Hippocampal formation (tissue), 2 donors: ENCODE measurements around the gene RABL6.
"Not testable (repeated sequence)": the region's sequence is repeated elsewhere in the genome, so short reads cannot be mapped to it uniquely, and the experiment has no call there.

ENCODE experiments used
- DNase-seq, 2 donors: peaks; one replicate each; lab custom pipeline; 2025; lab: John Stamatoyannopoulos, UW

Gene RABL6

GRCh38 chr9:136807281-136808074 is at the start of gene RABL6:
Gene RABL6 (plus strand): TSS chr9:136807948. CDS start chr9:136808197, 249 bp downstream.
- peak; percentile 46 to 74 for DNase-seq

GRCh38 chr9:136759001-136759400 is 48.7 kb upstream of the RABL6 start:
- no peak for DNase-seq

- no peak for DNase-seq
Observed at GRCh38 chr9:136759436-136760325, 48.1 kb upstream of the RABL6 start.

- DNase-seq, result no peak
Observed at GRCh38 chr9:136760424-136760823, 47.3 kb upstream of the RABL6 start.

- peak in 1 of 2 donors; percentile 37 for DNase-seq
Observed at GRCh38 chr9:136760834-136761544, 46.8 kb upstream of the RABL6 start.

- no peak for DNase-seq
Observed at GRCh38 chr9:136761545-136761981, 46.2 kb upstream of the RABL6 start.

GRCh38 chr9:136762221-136762691 is 45.5 kb upstream of the RABL6 start:
- no peak for DNase-seq

- no peak for DNase-seq
Observed at GRCh38 chr9:136762915-136763648, 44.7 kb upstream of the RABL6 start.

- no peak for DNase-seq
Observed at GRCh38 chr9:136763649-136764035, 44.1 kb upstream of the RABL6 start.

- DNase-seq, result no peak
Observed at GRCh38 chr9:136764301-136764891, 43.4 kb upstream of the RABL6 start, which contains the start of gene LCN15. Gene LCN15 (minus strand): TSS chr9:136764518. CDS start chr9:136764488, 30 bp downstream.

- no peak for DNase-seq
Observed at GRCh38 chr9:136765041-136765440, 42.7 kb upstream of the RABL6 start.

- not testable (repeated sequence) for DNase-seq
Observed at GRCh38 chr9:136765745-136766409, 41.9 kb upstream of the RABL6 start.

- peak; percentile 7 to 43 for DNase-seq
Observed at GRCh38 chr9:136766410-136767120, 41.2 kb upstream of the RABL6 start.

- no peak for DNase-seq
Observed at GRCh38 chr9:136769710-136770191, 38.0 kb upstream of the RABL6 start.

- no peak for DNase-seq
Observed at GRCh38 chr9:136771907-136772415, 35.8 kb upstream of the RABL6 start.

GRCh38 chr9:136773386-136774044 is 34.2 kb upstream of the RABL6 start:
- no peak for DNase-seq

- no peak for DNase-seq
Observed at GRCh38 chr9:136774416-136775045, 33.2 kb upstream of the RABL6 start.

GRCh38 chr9:136775191-136775590 is 32.6 kb upstream of the RABL6 start:
- no peak for DNase-seq
